Measurements from ENCODE around the gene SLC9A3. TPM values are rescaled to one million over a fixed set of nuclear protein-coding genes. Genes with fewer than 3 reads are reported as not detected.
A peak's percentile ranks its signal among the peaks of the same experiment; 100 is the strongest.
"Not testable (repeated sequence)": the region's sequence is repeated elsewhere in the genome, so short reads cannot be mapped to it uniquely, and the experiment has no call there.

The SLC9A3 gene
- total RNA-seq, 2 donors from 2014 or later, result 0.21 to 1.1 TPM

- Mint-ChIP-seq H3K27ac (no peak overlapping the region), H3K36me3 (no peaks in the 10 kb centered on the region), H3K4me1 (ENCODE audit: low read depth in 2 of 2) (no peaks in the 10 kb centered on the region), H3K9me3 (no peaks in the 10 kb centered on the region), H3K4me3 (no peak overlapping the region), H3K27me3 (peaks cover 18 to 19% of the 10 kb centered on the region in 2 donors)
- no peak for ATAC-seq
- DNase-seq (ENCODE audit: low spot score), result no peak
Observed at GRCh38 chr5:565782-566440, 41.7 kb upstream of the SLC9A3 start.

- Mint-ChIP-seq H3K36me3 (no peaks in the 10 kb centered on the region), H3K4me1 (ENCODE audit: low read depth in 2 of 2) (no peaks in the 10 kb centered on the region), H3K27me3 (peaks cover 13 to 14% of the 10 kb centered on the region in 2 donors), H3K27ac (no peak overlapping the region), H3K4me3 (no peak overlapping the region), H3K9me3 (no peaks in the 10 kb centered on the region)
- DNase-seq (ENCODE audit: low spot score), result no peak
- ATAC-seq, result no peak
Observed at GRCh38 chr5:561408-561807, 37.2 kb upstream of the SLC9A3 start.

- ATAC-seq (no peak), DNase-seq (ENCODE audit: low spot score) (no peak)
- Mint-ChIP-seq H3K4me3 (no peak overlapping the region), H3K36me3 (no peaks in the 10 kb centered on the region), H3K27ac (no peak overlapping the region), H3K27me3 (peaks cover 9 to 10% of the 10 kb centered on the region in 2 donors), H3K9me3 (no peaks in the 10 kb centered on the region), H3K4me1 (ENCODE audit: low read depth in 2 of 2) (no peaks in the 10 kb centered on the region)
Observed at GRCh38 chr5:560792-561166, 36.5 kb upstream of the SLC9A3 start.

- ATAC-seq (no peak), DNase-seq (ENCODE audit: low spot score) (no peak)
- no peak overlapping the region for H3K27ac Mint-ChIP-seq
- no peaks in the 10 kb centered on the region for H3K36me3 Mint-ChIP-seq
- H3K4me3 Mint-ChIP-seq, result no peak overlapping the region
- no peaks in the 10 kb centered on the region for H3K9me3 Mint-ChIP-seq
- H3K27me3 Mint-ChIP-seq, result peaks cover 9 to 10% of the 10 kb centered on the region in 2 donors
- H3K4me1 Mint-ChIP-seq (ENCODE audit: low read depth in 2 of 2), result no peaks in the 10 kb centered on the region
Observed at GRCh38 chr5:558871-559503, 34.7 kb upstream of the SLC9A3 start.

GRCh38 chr5:558326-558725 is 34.1 kb upstream of the SLC9A3 start:
- Mint-ChIP-seq H3K27me3 (peaks cover 9 to 10% of the 10 kb centered on the region in 2 donors), H3K4me1 (ENCODE audit: low read depth in 2 of 2) (no peaks in the 10 kb centered on the region), H3K9me3 (no peaks in the 10 kb centered on the region), H3K4me3 (no peak overlapping the region), H3K27ac (no peak overlapping the region), H3K36me3 (no peaks in the 10 kb centered on the region)
- DNase-seq (ENCODE audit: low spot score) (no peak), ATAC-seq (no peak)

GRCh38 chr5:557917-558316 is 33.7 kb upstream of the SLC9A3 start:
- not testable (repeated sequence) for H3K27me3 Mint-ChIP-seq; H3K4me1 Mint-ChIP-seq (ENCODE audit: low read depth in 2 of 2); H3K9me3 Mint-ChIP-seq; DNase-seq (ENCODE audit: low spot score); H3K4me3 Mint-ChIP-seq; H3K36me3 Mint-ChIP-seq; H3K27ac Mint-ChIP-seq
- peak in 1 of 2 donors; percentile 51 for ATAC-seq

GRCh38 chr5:556909-557441 is 32.7 kb upstream of the SLC9A3 start:
- Mint-ChIP-seq H3K4me1 (ENCODE audit: low read depth in 2 of 2) (no peaks in the 10 kb centered on the region), H3K4me3 (no peak overlapping the region), H3K27me3 (peaks cover 9 to 10% of the 10 kb centered on the region in 2 donors), H3K27ac (peak overlapping the region in 1 of 2 donors; percentile 28), H3K36me3 (no peaks in the 10 kb centered on the region), H3K9me3 (no peaks in the 10 kb centered on the region)
- ATAC-seq (peak; percentile 36 to 53), DNase-seq (ENCODE audit: low spot score) (peak; percentile 50)

GRCh38 chr5:555058-555623 is 30.9 kb upstream of the SLC9A3 start:
- ATAC-seq (peak in 1 of 2 donors; percentile 27), DNase-seq (ENCODE audit: low spot score) (peak; percentile 55)
- no peak overlapping the region for H3K4me3 Mint-ChIP-seq
- no peaks in the 10 kb centered on the region for H3K36me3 Mint-ChIP-seq
- H3K4me1 Mint-ChIP-seq (ENCODE audit: low read depth in 2 of 2), result no peaks in the 10 kb centered on the region
- H3K9me3 Mint-ChIP-seq, result no peaks in the 10 kb centered on the region
- no peak overlapping the region for H3K27ac Mint-ChIP-seq
- peaks cover 11 to 13% of the 10 kb centered on the region in 2 donors for H3K27me3 Mint-ChIP-seq

- H3K36me3 Mint-ChIP-seq, result no peaks in the 10 kb centered on the region
- H3K9me3 Mint-ChIP-seq, result no peaks in the 10 kb centered on the region
- H3K27ac Mint-ChIP-seq, result no peak overlapping the region
- peak; percentile 54 for DNase-seq (ENCODE audit: low spot score)
- no peak for ATAC-seq
- H3K27me3 Mint-ChIP-seq, result peaks cover 15 to 18% of the 10 kb centered on the region in 2 donors
- H3K4me3 Mint-ChIP-seq, result no peak overlapping the region
- no peaks in the 10 kb centered on the region for H3K4me1 Mint-ChIP-seq (ENCODE audit: low read depth in 2 of 2)
Observed at GRCh38 chr5:554284-554988, 30.2 kb upstream of the SLC9A3 start.

GRCh38 chr5:553874-554273 is 29.6 kb upstream of the SLC9A3 start:
- H3K27ac Mint-ChIP-seq, result no peak overlapping the region
- H3K27me3 Mint-ChIP-seq, result peaks cover 15 to 24% of the 10 kb centered on the region in 2 donors
- H3K4me3 Mint-ChIP-seq, result no peak overlapping the region
- no peaks in the 10 kb centered on the region for H3K9me3 Mint-ChIP-seq
- H3K4me1 Mint-ChIP-seq (ENCODE audit: low read depth in 2 of 2), result no peaks in the 10 kb centered on the region
- no peaks in the 10 kb centered on the region for H3K36me3 Mint-ChIP-seq
- DNase-seq (ENCODE audit: low spot score), result no peak
- ATAC-seq, result no peak

- peaks cover 22 to 32% of the 10 kb centered on the region in 2 donors for H3K27me3 Mint-ChIP-seq
- no peaks in the 10 kb centered on the region for H3K4me1 Mint-ChIP-seq (ENCODE audit: low read depth in 2 of 2)
- ATAC-seq (no peak), DNase-seq (ENCODE audit: low spot score) (peak; percentile 41)
- H3K36me3 Mint-ChIP-seq, result no peaks in the 10 kb centered on the region
- H3K9me3 Mint-ChIP-seq, result no peaks in the 10 kb centered on the region
- no peak overlapping the region for H3K27ac Mint-ChIP-seq
- H3K4me3 Mint-ChIP-seq, result no peak overlapping the region
Observed at GRCh38 chr5:551406-551805, 27.2 kb upstream of the SLC9A3 start.

GRCh38 chr5:549229-549628 is 25.0 kb upstream of the SLC9A3 start:
- H3K4me1 Mint-ChIP-seq (ENCODE audit: low read depth in 2 of 2), result no peaks in the 10 kb centered on the region
- no peak for ATAC-seq
- H3K9me3 Mint-ChIP-seq, result no peaks in the 10 kb centered on the region
- H3K27me3 Mint-ChIP-seq, result peaks cover 22 to 32% of the 10 kb centered on the region in 2 donors
- H3K4me3 Mint-ChIP-seq, result no peak overlapping the region
- peak; percentile 15 for DNase-seq (ENCODE audit: low spot score)
- no peaks in the 10 kb centered on the region for H3K36me3 Mint-ChIP-seq
- no peak overlapping the region for H3K27ac Mint-ChIP-seq

- Mint-ChIP-seq H3K9me3 (no peaks in the 10 kb centered on the region), H3K4me3 (no peak overlapping the region), H3K36me3 (no peaks in the 10 kb centered on the region), H3K4me1 (ENCODE audit: low read depth in 2 of 2) (peaks cover 2 to 6% of the 10 kb centered on the region in 2 donors), H3K27ac (no peak overlapping the region), H3K27me3 (peaks cover 22 to 32% of the 10 kb centered on the region in 2 donors)
- DNase-seq (ENCODE audit: low spot score) (peak; percentile 23), ATAC-seq (no peak)
Observed at GRCh38 chr5:548256-548655, 24.0 kb upstream of the SLC9A3 start.

Data from natural killer cell treated with Interleukin-12 subunit alpha and Interleukin-12 subunit beta and Interleukin-15 and Interleukin-18, amount 100 ng/mL, for 72 hours (primary cell).